GM12801 (cell line): ENCODE results near the gene ANO9.

Experiments used
- TF ChIP-seq, protein P1 (sequence below): IDR thresholded peaks from one replicate; pipeline ENCODE4 v1.5.1; 2011; ENCODE audit warnings: control low read depth; ENCODE audit not compliant: insufficient read length; ENCODE audit errors: extremely low read depth

ANO9 gene

DNA sequence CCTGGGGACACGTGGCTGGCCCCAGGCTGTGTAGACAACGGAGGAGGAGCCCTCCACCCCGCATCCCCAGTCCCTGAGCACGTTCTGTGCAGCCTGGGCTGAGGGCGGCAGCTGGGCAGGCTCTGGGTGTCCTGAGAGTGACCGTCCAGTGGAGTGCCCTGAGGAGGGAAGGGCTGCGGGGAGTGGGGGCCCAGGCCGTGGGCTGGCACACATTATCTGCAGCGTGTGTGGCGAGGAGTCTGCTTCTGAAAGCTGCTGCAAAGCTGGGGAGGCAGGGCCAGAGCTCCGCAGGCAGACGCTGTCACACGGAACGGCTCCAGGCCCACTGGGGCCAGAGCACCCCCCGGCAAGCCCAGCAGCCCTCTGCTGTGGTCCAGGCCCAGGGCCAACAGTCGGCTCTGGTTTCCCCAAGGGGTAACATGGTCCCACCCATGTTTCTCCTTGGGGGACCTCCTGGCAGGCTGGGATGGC lies 835 bp upstream of the ANO9 start:
- TF ChIP-seq, protein P1, sequence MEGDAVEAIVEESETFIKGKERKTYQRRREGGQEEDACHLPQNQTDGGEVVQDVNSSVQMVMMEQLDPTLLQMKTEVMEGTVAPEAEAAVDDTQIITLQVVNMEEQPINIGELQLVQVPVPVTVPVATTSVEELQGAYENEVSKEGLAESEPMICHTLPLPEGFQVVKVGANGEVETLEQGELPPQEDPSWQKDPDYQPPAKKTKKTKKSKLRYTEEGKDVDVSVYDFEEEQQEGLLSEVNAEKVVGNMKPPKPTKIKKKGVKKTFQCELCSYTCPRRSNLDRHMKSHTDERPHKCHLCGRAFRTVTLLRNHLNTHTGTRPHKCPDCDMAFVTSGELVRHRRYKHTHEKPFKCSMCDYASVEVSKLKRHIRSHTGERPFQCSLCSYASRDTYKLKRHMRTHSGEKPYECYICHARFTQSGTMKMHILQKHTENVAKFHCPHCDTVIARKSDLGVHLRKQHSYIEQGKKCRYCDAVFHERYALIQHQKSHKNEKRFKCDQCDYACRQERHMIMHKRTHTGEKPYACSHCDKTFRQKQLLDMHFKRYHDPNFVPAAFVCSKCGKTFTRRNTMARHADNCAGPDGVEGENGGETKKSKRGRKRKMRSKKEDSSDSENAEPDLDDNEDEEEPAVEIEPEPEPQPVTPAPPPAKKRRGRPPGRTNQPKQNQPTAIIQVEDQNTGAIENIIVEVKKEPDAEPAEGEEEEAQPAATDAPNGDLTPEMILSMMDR = no peak

- TF ChIP-seq, protein P1 = no peak
Observed at GRCh38 chr11:441043-441417, 781 bp downstream of the ANO9 start.

DNA sequence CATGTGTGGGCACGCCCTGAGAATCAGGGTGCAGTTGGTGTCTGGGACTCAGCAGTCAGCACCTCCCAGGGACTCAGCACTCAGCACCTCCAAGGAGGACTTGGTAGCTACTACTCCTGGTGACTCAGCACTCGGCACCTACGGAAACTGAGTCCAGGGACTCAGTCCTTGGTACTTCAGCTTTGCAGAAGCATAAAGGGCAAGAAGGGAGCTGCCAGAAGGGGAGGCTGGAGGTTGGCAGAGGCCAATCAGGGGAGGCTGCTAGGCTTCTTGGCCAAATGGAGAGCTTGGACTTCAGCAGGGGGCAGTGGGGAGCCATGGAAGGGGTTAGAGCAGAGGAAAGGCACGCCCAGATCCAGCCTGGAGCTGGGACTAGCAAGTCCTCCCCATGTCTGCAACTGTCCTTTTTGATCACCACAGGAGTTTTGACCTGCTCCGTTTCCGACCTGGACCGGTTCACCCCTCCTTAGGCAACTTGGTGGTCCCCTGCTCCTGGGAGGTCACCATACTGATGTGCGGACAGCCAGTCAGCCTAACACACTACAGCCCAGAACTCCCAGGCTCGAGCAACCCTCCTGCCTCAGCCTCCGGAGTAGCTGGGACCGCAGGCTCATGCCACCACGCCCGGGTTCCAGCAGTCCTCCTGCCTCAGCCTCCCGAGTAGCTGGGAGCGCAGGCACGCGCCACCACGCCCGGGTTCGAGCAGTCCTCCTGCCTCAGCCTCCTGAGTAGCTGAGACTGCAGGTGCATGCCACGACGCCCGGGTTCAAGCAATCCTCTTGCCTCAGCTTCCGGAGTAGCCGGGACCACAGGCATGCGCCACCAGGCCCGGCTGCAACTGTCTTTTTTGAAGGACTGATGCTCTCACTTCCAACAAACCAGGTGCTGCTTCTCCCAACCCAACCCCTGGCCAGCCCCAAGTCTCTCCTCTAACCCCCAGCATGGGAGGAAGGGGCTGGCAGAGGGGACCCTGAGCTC lies 1.5 kb downstream of the ANO9 start:
- TF ChIP-seq, protein P1 = no peak

DNA sequence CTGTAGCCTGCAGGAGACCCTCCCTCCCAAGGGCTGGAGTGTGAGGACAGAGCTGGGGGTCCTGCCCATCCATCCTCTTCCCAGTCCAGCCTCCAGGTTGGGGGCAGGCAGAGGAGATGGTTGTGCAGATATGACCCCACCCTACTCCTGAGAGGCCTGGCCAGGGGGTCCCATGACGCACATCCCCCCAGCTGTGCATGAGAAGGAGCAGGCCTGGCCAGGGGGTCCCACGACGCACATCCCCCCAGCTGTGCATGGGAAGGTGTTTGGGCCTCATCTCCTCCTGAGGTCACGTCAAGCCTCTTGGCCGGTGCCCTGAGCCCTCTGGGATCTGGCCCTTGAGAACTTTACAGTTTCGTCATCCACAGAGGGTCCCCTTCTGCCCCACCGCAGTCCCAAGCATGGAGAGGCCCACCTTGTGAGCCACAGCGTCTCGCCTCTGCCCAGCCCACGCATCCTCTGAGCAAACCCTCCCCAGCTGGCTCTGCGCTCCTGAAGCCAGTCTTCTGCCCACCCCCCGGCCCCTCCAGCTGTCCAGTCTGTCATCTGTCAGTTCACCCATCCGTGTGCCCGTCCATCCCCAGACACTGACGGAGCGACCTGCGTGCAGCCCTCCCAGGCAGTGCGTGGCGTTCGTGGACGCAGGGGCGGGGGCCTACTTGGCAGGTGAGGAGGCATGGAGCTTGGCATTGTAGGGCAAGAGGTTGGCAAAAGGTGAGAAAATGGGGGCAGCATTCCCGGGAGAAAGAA lies 2.3 kb downstream of the ANO9 start:
- TF ChIP-seq, protein P1 = no peak

GRCh38 chr11:438101-438844 lies 3.5 kb downstream of the ANO9 start:
- TF ChIP-seq, protein P1 = no peak

GRCh38 chr11:437228-437870 lies 4.5 kb downstream of the ANO9 start:
- TF ChIP-seq, protein P1 = no peak
